Cerebellar nuclear complex (tissue), 1 donor: Measurements from ENCODE around the gene ST8SIA3.

Experiments used
- DNase-seq, 2 experiments: peaks; one replicate each; lab custom pipeline; 2025; lab: John Stamatoyannopoulos, UW

ST8SIA3 gene

GRCh38 chr18:57352271-57352701 lies at the start of gene ST8SIA3:
Gene ST8SIA3 (plus strand): TSS chr18:57352557. CDS start chr18:57352847, 290 bp downstream.
- DNase-seq = no peak

GRCh38 chr18:57311472-57311871 lies 40.9 kb upstream of the ST8SIA3 start:
- no peak for DNase-seq

DNA sequence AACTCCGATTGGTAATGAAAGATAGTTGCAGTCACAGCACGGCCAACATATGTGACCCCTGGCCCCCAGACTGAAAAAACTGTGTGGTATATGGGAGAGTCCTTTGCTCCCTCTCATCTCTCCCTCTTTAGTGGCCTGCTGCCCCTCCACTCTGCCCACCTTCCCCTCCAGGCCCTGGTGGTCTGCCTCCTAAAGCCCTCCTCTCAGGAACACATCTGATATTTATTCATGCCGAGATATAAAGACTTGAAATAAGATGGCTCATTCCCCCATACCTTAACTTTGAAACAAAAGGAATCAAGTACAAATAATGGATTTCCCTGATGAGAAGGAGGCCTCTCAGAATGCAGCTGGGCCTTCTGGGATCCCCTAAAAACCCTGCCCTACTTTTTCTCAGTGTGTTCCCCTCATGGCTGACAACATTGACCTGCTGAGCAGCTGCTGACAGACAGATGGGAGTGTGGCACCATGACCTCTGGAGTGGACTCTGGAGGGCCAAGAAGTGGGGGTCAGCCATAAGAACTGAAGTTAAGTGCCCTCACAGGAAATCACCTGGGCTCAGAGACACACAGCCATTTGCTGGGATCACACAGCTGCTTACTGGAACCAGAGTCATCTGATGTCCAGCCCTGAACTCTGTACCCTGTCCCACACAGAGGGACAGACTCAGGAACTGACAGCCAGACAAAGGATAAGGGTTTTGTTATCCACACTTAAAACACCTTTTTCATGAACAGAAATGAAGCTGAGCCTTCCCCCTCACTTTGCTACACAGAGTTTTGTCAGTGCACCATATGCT lies 39.8 kb upstream of the ST8SIA3 start:
- no peak for DNase-seq

DNA sequence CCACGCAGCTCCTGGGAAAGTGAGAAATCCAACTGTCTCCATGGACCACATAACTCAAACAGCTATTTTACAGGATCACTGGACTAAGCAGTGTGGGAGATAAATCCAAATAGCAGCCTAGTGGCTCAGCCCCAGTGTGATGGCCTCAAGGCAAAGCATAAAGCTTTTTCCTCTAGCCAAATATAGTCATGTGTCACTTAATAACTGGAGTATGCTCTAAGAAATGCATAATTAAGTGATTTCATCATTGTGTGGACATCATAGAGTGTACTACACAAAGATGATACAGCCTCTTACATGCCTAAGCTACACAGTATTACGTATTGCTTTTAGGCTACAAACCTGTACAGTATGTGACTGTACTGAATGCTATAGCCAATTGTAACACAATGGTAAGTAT lies 31.8 kb upstream of the ST8SIA3 start:
- no peak for DNase-seq

- DNase-seq = no peak
Observed at GRCh38 chr18:57325491-57326166, 26.7 kb upstream of the ST8SIA3 start.

- DNase-seq = no peak
Observed at GRCh38 chr18:57326718-57327323, 25.5 kb upstream of the ST8SIA3 start.

DNA sequence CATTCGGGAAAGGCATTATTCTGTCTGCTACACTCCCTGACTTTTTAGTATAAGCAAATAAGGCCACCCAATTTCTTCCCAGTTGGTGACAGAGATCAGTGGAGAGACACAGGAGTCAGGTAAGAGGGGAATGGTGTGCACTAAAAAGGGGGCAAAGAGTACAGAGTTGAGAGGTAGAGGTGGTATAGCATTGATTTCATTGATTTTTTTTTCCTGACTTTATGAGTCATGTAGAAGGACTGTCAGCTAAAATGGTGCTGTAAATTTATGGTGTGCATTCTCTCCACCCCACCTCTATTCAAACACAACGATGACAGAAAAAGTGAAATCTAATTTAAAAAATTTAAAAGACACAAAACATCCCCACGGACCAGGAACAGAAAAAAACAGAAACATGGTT lies 23.7 kb upstream of the ST8SIA3 start:
- DNase-seq = no peak

GRCh38 chr18:57329856-57330255 lies 22.5 kb upstream of the ST8SIA3 start:
- DNase-seq = no peak

GRCh38 chr18:57331718-57332117 lies 20.6 kb upstream of the ST8SIA3 start:
- DNase-seq = no peak

DNA sequence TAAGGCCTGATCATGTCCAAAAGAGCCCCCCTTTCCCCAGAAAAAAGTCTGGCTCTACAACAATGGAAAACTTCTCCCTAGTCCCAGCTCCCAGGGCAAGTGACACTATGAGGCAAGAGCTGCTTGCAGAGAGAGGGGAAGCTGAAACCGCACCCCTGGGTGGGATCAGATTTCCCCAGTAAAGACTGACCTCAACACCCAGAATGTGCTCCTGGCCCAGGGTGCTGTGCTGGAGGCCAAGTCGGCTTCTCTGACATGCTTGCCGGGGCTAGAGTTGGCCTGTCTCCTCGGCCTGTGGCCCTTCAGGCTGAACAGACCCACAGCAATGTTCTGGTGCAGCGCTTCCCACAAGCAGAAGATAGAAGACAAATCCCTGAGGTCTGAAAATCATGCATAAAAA lies 18.4 kb upstream of the ST8SIA3 start:
- DNase-seq = no peak

DNA sequence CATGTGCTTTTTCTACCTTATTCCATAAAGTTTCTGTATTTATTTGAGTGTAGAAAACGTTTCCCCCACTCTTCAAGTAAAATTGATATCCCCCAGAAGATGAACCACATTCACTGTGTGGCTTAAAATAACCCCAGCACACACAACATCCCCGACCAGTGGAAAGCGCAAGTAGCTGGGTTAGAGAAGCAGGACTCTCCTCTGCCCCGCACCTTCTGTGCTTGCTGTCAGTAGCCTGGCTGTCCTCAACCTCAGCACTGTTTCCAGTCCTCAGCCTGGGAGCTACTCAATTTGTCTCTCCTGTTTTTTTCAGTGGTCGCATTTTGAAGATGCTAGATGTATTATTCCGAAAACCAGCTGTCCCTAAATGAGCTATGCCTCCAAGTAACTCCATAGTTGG lies 18.0 kb upstream of the ST8SIA3 start:
- no peak for DNase-seq

DNA sequence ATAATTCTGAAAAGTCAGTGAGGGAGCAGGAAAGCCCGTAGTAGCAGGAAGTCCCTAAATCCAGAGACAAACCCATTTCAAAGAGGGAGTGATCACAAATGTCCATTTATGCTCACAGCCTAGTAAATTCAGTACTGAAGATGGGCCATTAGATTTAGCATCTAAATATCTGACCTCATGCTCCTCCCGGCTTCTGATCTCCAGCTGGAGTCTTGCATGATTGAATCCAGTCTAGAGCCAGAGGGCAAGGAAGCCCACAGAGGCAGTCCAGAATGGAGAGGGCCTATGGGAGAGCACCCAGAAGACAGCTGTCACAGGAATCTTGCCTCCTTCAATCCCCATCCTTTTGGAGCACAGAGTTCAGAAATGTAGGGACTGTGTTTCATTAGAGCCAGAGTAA lies 16.0 kb upstream of the ST8SIA3 start:
- no peak for DNase-seq

DNA sequence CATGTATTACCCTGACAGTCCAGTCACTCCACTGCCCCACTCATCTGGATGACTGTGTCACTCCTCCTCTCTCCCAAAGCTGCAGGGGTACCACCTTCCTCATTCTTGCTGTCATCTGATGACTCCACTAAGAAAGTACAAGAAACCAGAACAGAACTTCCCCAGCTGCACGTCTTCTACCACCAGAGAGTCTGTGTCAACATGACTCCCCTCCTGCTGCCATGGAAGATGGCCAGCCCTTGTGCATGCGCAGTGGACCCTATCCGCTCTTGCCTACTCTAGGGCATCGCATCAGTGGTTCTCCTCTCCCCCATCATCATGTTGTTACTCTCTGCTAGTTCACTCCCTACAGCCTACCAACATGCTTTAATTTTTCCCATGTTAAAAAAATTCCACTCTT lies 14.5 kb upstream of the ST8SIA3 start:
- DNase-seq = no peak

DNA sequence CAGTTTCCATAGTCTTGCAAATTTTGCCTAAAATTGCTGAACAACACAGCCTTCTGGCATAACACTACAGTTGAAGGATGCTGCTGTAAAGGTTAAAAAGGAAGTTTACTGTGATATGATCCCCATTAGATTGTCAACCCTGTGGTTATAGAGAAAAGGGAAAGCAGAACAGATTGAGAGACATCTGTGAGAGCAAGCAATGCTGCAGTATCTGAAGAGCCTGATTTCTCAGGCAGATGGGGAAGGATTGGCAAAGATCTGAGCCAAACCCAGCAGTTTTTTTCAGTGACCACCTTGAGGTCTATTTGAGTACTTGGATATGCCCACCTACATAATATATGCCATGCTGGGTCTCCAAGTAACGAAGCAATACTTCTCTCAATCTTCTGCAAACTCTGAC lies 8.5 kb upstream of the ST8SIA3 start:
- DNase-seq = no peak

DNA sequence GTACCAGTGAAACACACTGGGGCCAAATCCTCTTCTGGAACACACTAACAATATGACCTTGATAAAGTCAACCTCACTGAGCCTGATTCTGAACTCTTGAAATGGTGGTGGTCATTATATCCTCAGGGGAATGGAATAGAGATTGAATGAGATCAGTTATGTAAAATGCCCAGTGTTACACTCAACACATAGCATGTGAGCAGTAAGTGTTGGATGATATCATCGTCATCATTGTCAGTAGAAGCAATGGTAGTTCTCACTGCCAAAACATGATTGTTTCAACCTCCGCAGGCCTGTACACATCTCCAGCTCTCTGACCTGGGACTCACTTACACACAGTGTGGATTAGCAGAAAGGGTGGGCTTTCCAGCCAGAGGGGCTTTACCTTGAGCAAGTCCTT lies 5.5 kb upstream of the ST8SIA3 start:
- DNase-seq = no peak

DNA sequence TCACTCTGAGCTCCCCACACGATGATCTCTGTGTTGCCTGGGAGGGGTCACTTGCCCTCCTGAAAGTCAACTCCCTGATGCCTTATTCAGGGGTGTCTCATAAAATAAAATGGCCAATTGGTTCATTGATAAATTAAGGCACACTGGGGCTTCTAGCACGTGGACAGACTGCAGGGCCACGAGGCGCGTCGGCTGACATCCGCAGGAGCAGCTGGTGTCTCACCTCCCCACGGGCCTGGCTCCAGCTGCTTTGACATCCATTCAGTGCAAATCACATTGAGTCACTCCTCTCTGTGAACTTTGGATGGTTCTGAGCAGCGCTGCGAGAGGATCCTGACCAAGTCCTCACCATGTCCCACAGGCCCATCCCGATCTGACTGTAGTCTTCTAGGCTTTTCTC lies 4.6 kb upstream of the ST8SIA3 start:
- no peak for DNase-seq

DNA sequence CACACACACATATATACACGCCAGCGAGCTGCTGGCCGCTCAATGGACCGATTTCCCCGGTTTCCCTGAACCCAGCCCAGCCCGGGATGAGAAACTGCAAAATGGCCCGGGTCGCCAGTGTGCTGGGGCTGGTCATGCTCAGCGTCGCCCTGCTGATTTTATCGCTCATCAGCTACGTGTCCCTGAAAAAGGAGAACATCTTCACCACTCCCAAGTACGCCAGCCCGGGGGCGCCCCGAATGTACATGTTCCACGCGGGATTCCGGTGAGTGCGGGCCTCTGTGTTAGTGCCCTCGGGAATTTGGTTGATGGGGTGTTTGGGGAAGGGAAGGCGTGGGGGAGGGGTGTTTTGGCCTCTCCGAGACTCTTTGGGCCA lies 392 bp downstream of the ST8SIA3 start:
- DNase-seq = no peak

DNA sequence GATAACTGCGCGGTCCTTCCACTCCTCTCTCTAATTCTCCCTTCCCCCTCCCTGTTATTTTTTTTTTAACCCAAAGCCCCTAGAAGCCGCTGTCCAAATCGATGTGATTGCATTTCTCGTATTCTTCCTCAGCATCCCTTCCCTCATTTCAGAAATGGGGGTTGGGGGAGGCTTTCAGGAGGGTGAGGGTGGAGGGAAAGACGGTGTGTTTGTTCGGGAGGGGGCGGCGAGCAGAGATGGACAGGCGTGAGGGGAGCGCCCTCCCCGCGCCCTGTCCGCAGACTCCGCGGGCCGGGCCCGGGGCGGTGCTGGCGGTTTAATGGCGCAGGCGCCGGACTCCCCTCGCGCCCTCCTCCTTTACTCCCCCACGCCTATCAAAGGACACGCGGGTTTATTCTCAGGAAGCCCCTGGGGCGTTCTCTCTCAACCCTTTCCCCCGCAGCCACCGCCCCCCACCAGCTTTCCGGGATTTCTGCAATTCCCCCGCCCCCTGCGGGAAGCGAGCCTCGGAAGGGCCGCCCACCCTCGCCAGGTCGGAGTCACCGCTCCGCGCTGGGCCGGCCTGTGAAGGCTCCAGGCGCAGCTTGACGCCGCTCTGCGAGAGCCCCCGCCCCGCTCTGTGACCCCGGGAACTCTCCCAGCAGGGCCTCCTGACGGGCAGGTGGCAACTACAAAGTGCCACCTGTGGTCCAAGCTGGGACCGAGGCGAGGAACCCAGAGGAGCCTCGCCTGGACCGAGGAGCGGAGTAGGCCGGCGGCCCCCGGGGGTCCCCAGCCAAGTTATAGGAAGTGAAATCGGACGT lies 981 bp downstream of the ST8SIA3 start:
- peak in 1 of 2 experiments; percentile 37 for DNase-seq

DNA sequence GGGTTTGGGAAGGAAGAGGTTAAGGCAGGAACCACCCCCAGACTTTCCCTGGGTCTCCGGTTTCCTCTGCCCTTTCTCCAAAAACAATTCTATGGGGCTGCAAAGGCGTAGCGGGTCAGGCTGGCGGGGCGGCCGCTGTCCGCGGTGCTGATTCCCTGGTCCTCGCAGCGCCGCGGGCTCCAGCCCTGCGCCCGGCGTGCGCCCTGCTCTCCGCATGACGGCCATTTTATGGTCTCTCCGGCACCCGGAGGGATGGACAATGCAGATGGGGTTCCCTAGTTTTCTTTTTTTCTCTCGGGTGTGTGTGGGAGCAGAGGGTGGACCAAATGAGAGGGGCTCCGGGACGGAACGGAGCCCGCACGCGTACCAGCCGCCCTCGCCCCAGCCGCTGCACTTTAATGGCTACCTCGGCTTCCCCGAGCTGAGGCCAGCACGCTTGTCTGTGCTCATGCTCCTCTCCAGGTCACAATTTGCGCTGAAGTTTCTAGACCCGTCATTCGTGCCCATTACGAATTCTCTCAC lies 1.6 kb downstream of the ST8SIA3 start:
- DNase-seq = peak in 1 of 2 experiments; percentile 10

- DNase-seq = no peak
Observed at GRCh38 chr18:57359433-57359832, 7.1 kb downstream of the ST8SIA3 start.

DNA sequence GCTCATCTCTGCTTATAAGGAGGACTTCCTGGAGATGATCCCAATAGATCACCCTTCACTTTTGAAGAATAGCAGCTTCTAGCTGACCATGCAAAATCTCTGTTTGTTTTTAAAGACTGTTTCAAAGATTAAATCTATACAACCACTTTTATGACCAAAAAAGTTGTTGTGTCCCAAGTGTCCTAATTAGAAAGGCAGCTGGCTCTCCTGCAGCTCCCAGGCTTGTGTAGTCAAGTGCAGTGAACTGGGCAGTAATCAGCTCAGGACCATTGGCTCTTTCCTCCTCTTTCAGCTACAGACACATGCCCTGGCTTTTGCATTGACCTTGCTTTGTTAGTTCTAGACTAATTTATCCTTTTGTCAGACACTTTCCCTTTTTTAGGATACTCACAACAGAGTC lies 10.4 kb downstream of the ST8SIA3 start:
- DNase-seq = no peak

GRCh38 chr18:57364460-57364859 lies 12.1 kb downstream of the ST8SIA3 start:
- no peak for DNase-seq
